HG02610 (cell line): ENCODE results near the gene C1R.
"Not testable (repeated sequence)": the region's sequence is repeated elsewhere in the genome, so short reads cannot be mapped to it uniquely, and the experiment has no call there.

Experiments
- ATAC-seq: cut with Tn5 transposase; IDR thresholded peaks from one replicate; pipeline ENCODE4 v1.9.1; 2021; ENCODE audit warnings: mild to moderate bottlenecking, moderate library complexity; ENCODE audit not compliant: unreplicated experiment

Gene C1R

DNA sequence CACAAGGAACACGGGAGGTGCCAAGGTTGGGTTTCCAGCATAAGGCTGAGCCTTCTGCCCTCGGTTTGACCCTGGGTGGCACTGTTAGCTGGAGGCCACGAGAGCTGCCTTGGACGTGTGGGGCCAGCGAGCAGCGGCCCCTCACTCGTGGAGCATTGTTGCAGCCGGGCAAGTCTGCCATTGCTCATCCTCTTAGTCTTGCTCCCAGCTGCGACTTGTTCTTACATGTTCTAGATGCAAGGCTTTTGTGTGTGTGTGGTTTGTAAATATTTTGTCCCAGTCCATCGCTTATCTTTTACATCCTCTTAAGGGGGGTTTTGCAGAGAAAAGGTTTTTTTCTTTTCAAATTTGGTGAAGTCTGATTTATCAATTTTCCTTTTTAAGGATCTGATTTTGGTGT is 52.8 kb downstream of the C1R start:
- no peak for ATAC-seq

GRCh38 chr12:7038591-7038990 is 53.7 kb downstream of the C1R start:
- no peak for ATAC-seq

DNA sequence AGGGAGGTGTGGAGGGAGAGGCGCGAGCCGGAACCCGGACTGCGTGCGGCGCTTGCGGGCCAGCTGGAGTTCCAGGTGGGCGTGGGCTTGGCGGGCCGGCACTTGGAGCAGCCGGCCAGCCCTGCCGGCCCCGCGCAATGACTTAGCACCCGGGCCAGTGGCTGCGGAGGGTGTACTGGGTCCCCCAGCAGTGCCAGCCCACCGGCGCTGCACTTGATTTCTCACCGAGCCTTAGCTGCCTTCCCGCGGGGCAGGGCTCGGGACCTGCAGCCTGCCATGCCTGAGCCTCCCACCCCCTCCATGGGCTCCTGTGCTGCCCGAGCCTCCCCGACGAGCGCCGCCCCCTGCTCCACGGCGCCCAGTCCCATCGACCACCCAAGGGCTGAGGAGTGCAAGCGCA is 54.8 kb downstream of the C1R start:
- not testable (repeated sequence) for ATAC-seq

DNA sequence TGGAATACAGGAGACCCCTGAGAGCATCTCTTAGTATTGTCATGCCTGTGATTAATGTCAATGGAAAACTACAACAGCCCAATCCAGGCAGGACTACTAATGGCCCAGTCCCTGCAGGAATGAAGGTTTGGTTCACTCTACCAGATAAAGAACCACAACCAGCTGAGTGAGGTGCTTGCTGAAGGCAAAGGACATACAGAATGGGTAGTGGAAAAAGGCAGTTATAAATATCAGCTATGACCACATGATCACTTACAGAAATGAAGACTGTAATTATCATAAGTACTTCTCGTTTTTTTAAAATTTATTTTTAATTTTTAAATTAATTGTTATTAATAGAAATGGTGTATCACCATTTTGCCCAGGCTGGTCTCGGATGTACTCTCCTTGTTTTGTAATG is 56.8 kb downstream of the C1R start:
- no peak for ATAC-seq

DNA sequence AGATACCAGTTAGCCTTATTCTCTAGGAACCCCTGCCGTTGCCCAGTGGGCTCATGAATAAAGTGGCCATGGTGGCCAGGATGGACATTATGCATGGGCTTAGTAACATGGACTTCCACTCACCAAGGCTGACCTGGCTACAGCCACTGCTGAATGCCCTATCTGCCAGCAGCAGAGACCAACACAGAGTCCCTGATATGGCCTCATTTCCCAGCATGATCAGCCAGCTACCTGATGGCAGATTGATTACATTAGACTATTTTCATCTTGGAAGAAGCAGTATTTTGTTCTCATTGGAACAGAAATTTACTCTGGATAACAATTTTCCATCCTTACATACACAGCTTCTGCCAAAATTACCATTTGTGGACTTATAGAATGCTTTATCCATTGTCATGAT is 57.8 kb downstream of the C1R start:
- no peak for ATAC-seq

DNA sequence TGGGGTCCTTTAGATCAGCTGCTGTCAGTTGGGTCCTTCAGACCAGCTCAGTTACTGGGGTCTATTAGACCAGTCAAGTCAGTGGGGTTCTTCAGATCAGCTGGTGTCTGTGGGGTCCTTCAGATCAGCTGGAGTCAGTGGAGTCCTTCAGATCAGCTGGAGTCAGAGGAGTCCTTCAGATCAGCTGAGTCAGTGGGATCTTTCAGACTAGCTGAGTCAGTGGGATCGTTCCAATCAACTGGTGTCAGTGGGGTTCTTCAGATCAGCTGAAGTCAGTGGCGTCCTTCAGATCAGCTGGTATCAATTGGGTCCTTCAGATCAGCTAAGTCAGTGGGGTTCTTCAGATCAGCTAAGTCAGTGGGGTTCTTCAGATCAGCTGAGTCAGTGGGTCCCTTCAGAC is 59.3 kb downstream of the C1R start:
- no peak for ATAC-seq

DNA sequence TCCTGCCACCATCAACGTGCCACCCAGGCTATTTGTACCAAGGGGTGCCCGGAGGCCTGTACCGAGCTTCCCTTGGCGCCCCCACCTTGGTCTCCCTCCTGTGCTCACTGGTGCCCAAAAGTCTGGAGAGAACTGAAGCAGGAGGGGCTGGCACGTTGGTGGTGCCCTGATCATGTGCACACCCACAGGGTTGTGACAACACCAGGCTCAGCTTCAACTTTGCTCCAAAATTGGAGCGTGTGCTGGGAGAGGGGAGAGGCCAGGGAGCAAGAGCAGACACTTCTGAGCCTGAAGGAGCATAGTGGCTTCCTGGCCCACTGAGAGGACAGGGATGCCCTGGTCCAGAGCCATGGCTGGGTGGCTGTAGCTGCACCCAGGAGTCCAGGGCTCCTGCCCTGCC is 60.9 kb downstream of the C1R start:
- ATAC-seq = no peak
